Keratinocyte (primary cell): ENCODE measurements around the gene TVP23B.
"Not testable (repeated sequence)": the region's sequence is repeated elsewhere in the genome, so short reads cannot be mapped to it uniquely, and the experiment has no call there.

Source experiments
- CTCF ChIP-seq, 3 experiments: IDR thresholded peaks in 1 of 3; conservative IDR thresholded peaks in 1 of 3; optimal IDR thresholded peaks in 1 of 3; 2 replicates in 2 of 3; 3 replicates in 1 of 3; pipeline versions ENCODE3 to v1.5.1; 2011; ENCODE audit warnings: low read length in 3 of 3, mild to moderate bottlenecking in 3 of 3, moderate library complexity in 2 of 3, control low read depth in 1 of 3, inconsistent platforms in 1 of 3; ENCODE audit not compliant: insufficient read depth in 2 of 3; ENCODE audit errors: extremely low read depth in 1 of 3
- EZH2 ChIP-seq: IDR thresholded peaks from one replicate; pipeline ENCODE4 v1.6.1; 2012; ENCODE audit warnings: inconsistent platforms, mild to moderate bottlenecking, low read length, moderate library complexity

GRCh38 chr17:18771066-18771465 is 9.9 kb upstream of the TVP23B start:
- not testable (repeated sequence) for TF ChIP-seq CTCF (optimal IDR thresholded peaks at IDR 0.05 in 1 of 3, IDR thresholded peaks at IDR 0.05 in 1 of 3, conservative IDR thresholded peaks at IDR 0.05 in 1 of 3; ENCODE audit: extremely low read depth in 1 of 3, insufficient read depth in 2 of 3, low read length in 3 of 3); EZH2
